ENCODE measurements around the gene PRSS38. TPM values are rescaled to one million over a fixed set of nuclear protein-coding genes. Genes with fewer than 3 reads are reported as not detected.

Gene PRSS38
- total RNA-seq, 6 donors from 2014 or later = not detected

GRCh38 chr1:227892489-227893299 lies 77.2 kb downstream of the PRSS38 start:
- peaks cover 0 to 2% (median 0%) of the 10 kb centered on the region in 4 donors for H3K27me3 ChIP-seq
- DNase-seq = peak in 1 of 2 donors; percentile 69
- ATAC-seq (ENCODE audit: low FRiP score in 2 of 2) = no peak
- no peak overlapping the region for H3K27ac ChIP-seq
- H3K4me3 ChIP-seq = no peak overlapping the region
- WGBS, 2 donors = 63 to 74% methylated on average over 7 to 17 of the region's 17 CpGs
- no peaks in the 10 kb centered on the region for H3K4me1 ChIP-seq
- no peaks in the 10 kb centered on the region for H3K36me3 ChIP-seq
- TF ChIP-seq POLR2A (IDR thresholded peaks at IDR 0.05) = no peak
- TF ChIP-seq EP300 (IDR thresholded peaks at IDR 0.05) = no peak
- TF ChIP-seq POLR2AphosphoS5 (IDR thresholded peaks at IDR 0.05) = no peak
- no peak for TF ChIP-seq CTCF (IDR thresholded peaks at IDR 0.05)
- no peaks in the 10 kb centered on the region for H3K9me3 ChIP-seq

- WGBS, 2 donors = 77 to 96% methylated on average over 5 to 9 of the region's 9 CpGs
- no peaks in the 10 kb centered on the region for H3K4me1 ChIP-seq
- H3K4me3 ChIP-seq = no peak overlapping the region
- no peak for ATAC-seq (ENCODE audit: low FRiP score in 2 of 2)
- H3K27me3 ChIP-seq = no peaks in the 10 kb centered on the region
- TF ChIP-seq EP300 (IDR thresholded peaks at IDR 0.05) (no peak), CTCF (IDR thresholded peaks at IDR 0.05) (no peak), POLR2A (IDR thresholded peaks at IDR 0.05) (no peak), POLR2AphosphoS5 (IDR thresholded peaks at IDR 0.05) (no peak)
- H3K27ac ChIP-seq = no peak overlapping the region
- peak; percentile 16 to 56 for DNase-seq
- no peaks in the 10 kb centered on the region for H3K36me3 ChIP-seq
- no peaks in the 10 kb centered on the region for H3K9me3 ChIP-seq
Measured at GRCh38 chr1:227893300-227893948, 77.9 kb downstream of the PRSS38 start.

- Histone ChIP-seq H3K27me3 (no peaks in the 10 kb centered on the region), H3K4me1 (no peaks in the 10 kb centered on the region), H3K36me3 (no peaks in the 10 kb centered on the region), H3K27ac (no peak overlapping the region), H3K9me3 (no peaks in the 10 kb centered on the region), H3K4me3 (no peak overlapping the region)
- no peak for ATAC-seq (ENCODE audit: low FRiP score in 2 of 2)
- WGBS, 2 donors = 84 to 86% methylated on average over 18 to 27 of the region's 27 CpGs
- no peak for TF ChIP-seq POLR2A (IDR thresholded peaks at IDR 0.05)
- peak in 1 of 2 donors; percentile 18 for DNase-seq
Measured at GRCh38 chr1:227893949-227894721, 78.7 kb downstream of the PRSS38 start.

GRCh38 chr1:227894831-227895451 lies 79.5 kb downstream of the PRSS38 start:
- Histone ChIP-seq H3K9me3 (no peaks in the 10 kb centered on the region), H3K27me3 (no peaks in the 10 kb centered on the region), H3K4me3 (no peak overlapping the region), H3K4me1 (no peaks in the 10 kb centered on the region), H3K27ac (no peak overlapping the region), H3K36me3 (no peaks in the 10 kb centered on the region)
- TF ChIP-seq POLR2A (IDR thresholded peaks at IDR 0.05) (no peak), EP300 (IDR thresholded peaks at IDR 0.05) (no peak), POLR2AphosphoS5 (IDR thresholded peaks at IDR 0.05) (no peak), CTCF (IDR thresholded peaks at IDR 0.05) (no peak)
- DNase-seq = peak in 1 of 2 donors; percentile 13
- 93 to 94% methylated on average over 6 to 12 of the region's 12 CpGs for WGBS, 2 donors
- no peak for ATAC-seq (ENCODE audit: low FRiP score in 2 of 2)

Other genes with a start within 250 kb of the PRSS38 start
- gene JMJD4, start 80.4 kb upstream of the PRSS38 start, total RNA-seq = 10 to 100 TPM; 12.6 to 27.2 (median 20.0) TPM
- 10 to 100 TPM; 26.7 to 62.9 (median 35.1) TPM for gene SNAP47, start 80.2 kb upstream of the PRSS38 start, total RNA-seq
- gene WNT9A, start 132.3 kb downstream of the PRSS38 start, total RNA-seq = 10 to 100 TPM in 4 of 6 donors, 1 to 10 TPM in 2; 4.2 to 15.5 (median 10.9) TPM
- 10 to 100 TPM in 2 of 6 donors, 1 to 10 TPM in 4; 1.0 to 19.6 (median 6.4) TPM for gene WNT3A, start 191.3 kb downstream of the PRSS38 start, total RNA-seq